ENCODE results near the gene LMAN1.

DNA sequence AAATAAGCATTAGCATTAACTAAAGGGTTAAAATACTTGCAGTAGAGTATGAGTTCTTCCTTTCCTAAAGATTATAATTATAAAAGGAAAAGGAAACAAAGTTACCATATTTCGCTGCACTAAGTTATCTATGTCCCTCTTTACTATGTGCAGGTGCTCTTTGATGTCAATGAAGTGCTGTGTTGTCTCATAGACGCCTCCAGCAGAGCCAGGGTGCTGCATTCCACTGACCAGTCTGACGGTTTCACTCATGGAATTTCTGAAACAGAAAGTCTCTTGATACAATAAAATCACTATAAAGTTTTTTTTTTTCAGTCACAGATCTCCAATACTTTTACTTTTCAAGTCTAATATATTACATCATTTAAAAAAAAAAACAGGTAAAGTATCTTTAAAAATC is 26.1 kb downstream of the LMAN1 start:
- TF ChIP-seq POLR2A (IDR thresholded peaks at IDR 0.05) (no peak), EP300 (IDR thresholded peaks at IDR 0.05) (no peak)
- TF ChIP-seq, protein P1, sequence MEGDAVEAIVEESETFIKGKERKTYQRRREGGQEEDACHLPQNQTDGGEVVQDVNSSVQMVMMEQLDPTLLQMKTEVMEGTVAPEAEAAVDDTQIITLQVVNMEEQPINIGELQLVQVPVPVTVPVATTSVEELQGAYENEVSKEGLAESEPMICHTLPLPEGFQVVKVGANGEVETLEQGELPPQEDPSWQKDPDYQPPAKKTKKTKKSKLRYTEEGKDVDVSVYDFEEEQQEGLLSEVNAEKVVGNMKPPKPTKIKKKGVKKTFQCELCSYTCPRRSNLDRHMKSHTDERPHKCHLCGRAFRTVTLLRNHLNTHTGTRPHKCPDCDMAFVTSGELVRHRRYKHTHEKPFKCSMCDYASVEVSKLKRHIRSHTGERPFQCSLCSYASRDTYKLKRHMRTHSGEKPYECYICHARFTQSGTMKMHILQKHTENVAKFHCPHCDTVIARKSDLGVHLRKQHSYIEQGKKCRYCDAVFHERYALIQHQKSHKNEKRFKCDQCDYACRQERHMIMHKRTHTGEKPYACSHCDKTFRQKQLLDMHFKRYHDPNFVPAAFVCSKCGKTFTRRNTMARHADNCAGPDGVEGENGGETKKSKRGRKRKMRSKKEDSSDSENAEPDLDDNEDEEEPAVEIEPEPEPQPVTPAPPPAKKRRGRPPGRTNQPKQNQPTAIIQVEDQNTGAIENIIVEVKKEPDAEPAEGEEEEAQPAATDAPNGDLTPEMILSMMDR (IDR thresholded peaks at IDR 0.05) = no peak

Data from tibial nerve (tissue), 4 donors.